GM23338 (cell line): ENCODE measurements around the gene TNFRSF12A. TPM values are rescaled to one million over a fixed set of nuclear protein-coding genes. Genes with fewer than 3 reads are reported as not detected.
A peak's percentile ranks its signal among the peaks of the same experiment; 100 is the strongest.

Experiments used
- ATAC-seq: fragments of 200-7000 bp; cut with Tn5 transposase; 3 replicates; pipeline ENCODE4 v1.9.1; 2020
- DNase-seq: peaks from one replicate; pipeline ENCODE4 v3.0.0-alpha.2; 2015; ENCODE audit warnings: low spot score
- H2AFZ ChIP-seq: fragments of 200-600 bp; sonication (generic); 2 replicates; pipeline ENCODE4 v1.8.0; 2016; ENCODE audit warnings: antibody characterized with exemption, mild to moderate bottlenecking, moderate library complexity
- H3F3A ChIP-seq: fragments of 200-600 bp; sonication (generic); replicated peaks from 2 replicates; pipeline ENCODE4 v1.8.0; 2017; ENCODE audit warnings: antibody characterized with exemption, mixed run types, low read depth
- H3K27ac ChIP-seq: fragments of 200-600 bp; sonication (generic); 2 replicates; pipeline ENCODE4 v1.6.1; 2016; ENCODE audit warnings: low read depth
- H3K27me3 ChIP-seq: fragments of 200-600 bp; sonication (generic); 2 replicates; pipeline ENCODE4 v1.8.0; 2016; ENCODE audit warnings: mild to moderate bottlenecking, mixed run types, moderate library complexity; ENCODE audit not compliant: insufficient read depth
- H3K36me3 ChIP-seq: fragments of 200-600 bp; sonication (generic); 2 replicates; pipeline ENCODE4 v1.8.0; 2016; ENCODE audit warnings: mild to moderate bottlenecking; ENCODE audit not compliant: insufficient read depth
- H3K4me1 ChIP-seq: fragments of 200-600 bp; sonication (generic); 2 replicates; pipeline ENCODE4 v1.8.0; 2016; ENCODE audit warnings: mild to moderate bottlenecking, moderate library complexity; ENCODE audit not compliant: insufficient read depth
- H3K4me2 ChIP-seq: fragments of 200-600 bp; sonication (generic); 2 replicates; pipeline ENCODE4 v1.7.1; 2017; ENCODE audit warnings: mixed run types
- H3K4me3 ChIP-seq: fragments of 200-600 bp; sonication (generic); 2 replicates; pipeline ENCODE4 v1.6.1; 2016; ENCODE audit warnings: mixed run types
- H3K79me2 ChIP-seq: fragments of 200-600 bp; sonication (generic); replicated peaks from 2 replicates; pipeline ENCODE4 v1.8.0; 2017; ENCODE audit warnings: mild to moderate bottlenecking; ENCODE audit not compliant: insufficient read depth
- H3K9me2 ChIP-seq: fragments of 200-600 bp; sonication (generic); 2 replicates; pipeline ENCODE4 v1.8.0; 2017; ENCODE audit not compliant: insufficient read depth
- H4K20me1 ChIP-seq: fragments of 200-600 bp; sonication (generic); replicated peaks from 2 replicates; pipeline ENCODE4 v1.8.0; 2017; ENCODE audit warnings: mild to moderate bottlenecking; ENCODE audit not compliant: insufficient read depth
- H3K27ac Mint-ChIP-seq: 2 replicates; pipeline ENCODE4 v1.8.0; 2020; ENCODE audit warnings: inconsistent platforms, mild to moderate bottlenecking, moderate library complexity, mixed read lengths
- H3K27me3 Mint-ChIP-seq: 3 replicates; pipeline ENCODE4 v1.8.0; 2022; ENCODE audit warnings: low read depth, mild to moderate bottlenecking, moderate library complexity, mixed read lengths, inconsistent platforms; ENCODE audit not compliant: insufficient read depth, poor library complexity
- H3K36me3 Mint-ChIP-seq: 3 replicates; pipeline ENCODE4 v1.8.0; 2021; ENCODE audit warnings: low read depth, mild to moderate bottlenecking, inconsistent platforms, moderate library complexity, mixed read lengths
- H3K4me1 Mint-ChIP-seq: 3 replicates; pipeline ENCODE4 v1.8.0; 2020; ENCODE audit warnings: mild to moderate bottlenecking, inconsistent platforms, mixed read lengths
- H3K4me3 Mint-ChIP-seq: 3 replicates; pipeline ENCODE4 v1.8.0; 2021; ENCODE audit warnings: moderate library complexity, mild to moderate bottlenecking, inconsistent platforms, mixed read lengths
- H3K9me3 Mint-ChIP-seq: 3 replicates; pipeline ENCODE4 v1.8.0; 2020; ENCODE audit warnings: moderate library complexity, mild to moderate bottlenecking, inconsistent platforms, mixed read lengths
- CREB1 ChIP-seq: fragments of 250-450 bp; sonication (Bioruptor Pico); IDR thresholded peaks from 2 replicates; pipeline ENCODE4 v1.5.0; 2020; ENCODE audit warnings: low read depth, mild to moderate bottlenecking, moderate library complexity
- EZH2 ChIP-seq: fragments of 200-600 bp; sonication (generic); IDR thresholded peaks from one replicate; pipeline ENCODE4 v1.8.0; 2017; ENCODE audit warnings: antibody characterized with exemption, mild to moderate bottlenecking, low read depth; ENCODE audit not compliant: unreplicated experiment
- EZH2phosphoT487 ChIP-seq: fragments of 200-600 bp; sonication (generic); IDR thresholded peaks from one replicate; pipeline ENCODE4 v1.8.1; 2018; ENCODE audit warnings: antibody characterized with exemption; ENCODE audit not compliant: unreplicated experiment
- JUNB ChIP-seq: IDR thresholded peaks from one replicate; pipeline ENCODE4 v1.6.1; 2016; ENCODE audit warnings: antibody characterized with exemption; ENCODE audit not compliant: unreplicated experiment
- NANOG ChIP-seq: IDR thresholded peaks from 2 replicates; pipeline ENCODE4 v1.6.1; 2016; ENCODE audit warnings: antibody characterized with exemption, borderline replicate concordance
- POLR2AphosphoS5 ChIP-seq: IDR thresholded peaks from 2 replicates; pipeline ENCODE4 v1.6.1; 2016; ENCODE audit warnings: antibody characterized with exemption, low read depth
- STAT1 ChIP-seq: IDR thresholded peaks from one replicate; pipeline ENCODE4 v1.6.1; 2016; ENCODE audit warnings: antibody characterized with exemption; ENCODE audit not compliant: unreplicated experiment
- ZNF114 ChIP-seq: fragments of 250-450 bp; sonication (Bioruptor Pico); IDR thresholded peaks from 2 replicates; pipeline ENCODE4 v1.5.0; 2020; ENCODE audit warnings: mild to moderate bottlenecking, moderate library complexity
- ZNF331 ChIP-seq: fragments of 250-450 bp; sonication (Bioruptor Pico); IDR thresholded peaks from 2 replicates; pipeline ENCODE4 v1.5.0; 2020; ENCODE audit warnings: low read depth, mild to moderate bottlenecking, moderate library complexity
- polyA plus RNA-seq: library from polyadenylated mRNA; unstranded; fragments of >200 nt; fragmentation: Nextera tagmentation; extraction: Ambion mirVana; gene quantifications from 2 replicates; pipeline ENCODE4 v1.2.1, GENCODE V29; 2016
- total RNA-seq: library from RNA; depleted of rRNA; stranded (reverse); fragments of >200 nt; shearing (Covaris generic); gene quantifications from 2 replicates; pipeline ENCODE4 v1.2.3, GENCODE V29; 2014
- TF ChIP-seq, protein P1 (sequence below): IDR thresholded peaks from one replicate; pipeline ENCODE4 v1.6.1; 2018; ENCODE audit warnings: antibody characterized with exemption; ENCODE audit not compliant: unreplicated experiment
- TF ChIP-seq, protein P2 (sequence below), 2 experiments: fragments of 200-600 bp in 1 of 2; sonication (generic) in 1 of 2; conservative IDR thresholded peaks; 2 replicates each; pipeline versions ENCODE4 v1.5.1 to v1.6.1; 2016 to 2017; ENCODE audit warnings: antibody characterized with exemption in 2 of 2, low read depth in 2 of 2, mild to moderate bottlenecking in 2 of 2, moderate library complexity in 1 of 2
- TF ChIP-seq, protein P3 (sequence below): fragments of 250-450 bp; sonication (Bioruptor Pico); IDR thresholded peaks from 2 replicates; pipeline ENCODE4 v1.5.0; 2020; ENCODE audit warnings: mild to moderate bottlenecking, moderate library complexity
- TF ChIP-seq, protein P4 (sequence below): IDR thresholded peaks from 2 replicates; pipeline ENCODE4 v1.6.1; 2016; ENCODE audit warnings: antibody characterized with exemption

Gene TNFRSF12A
- total and polyA plus RNA-seq, 2 experiments from 2014 or later, result 78.0 to 152 TPM

DNA sequence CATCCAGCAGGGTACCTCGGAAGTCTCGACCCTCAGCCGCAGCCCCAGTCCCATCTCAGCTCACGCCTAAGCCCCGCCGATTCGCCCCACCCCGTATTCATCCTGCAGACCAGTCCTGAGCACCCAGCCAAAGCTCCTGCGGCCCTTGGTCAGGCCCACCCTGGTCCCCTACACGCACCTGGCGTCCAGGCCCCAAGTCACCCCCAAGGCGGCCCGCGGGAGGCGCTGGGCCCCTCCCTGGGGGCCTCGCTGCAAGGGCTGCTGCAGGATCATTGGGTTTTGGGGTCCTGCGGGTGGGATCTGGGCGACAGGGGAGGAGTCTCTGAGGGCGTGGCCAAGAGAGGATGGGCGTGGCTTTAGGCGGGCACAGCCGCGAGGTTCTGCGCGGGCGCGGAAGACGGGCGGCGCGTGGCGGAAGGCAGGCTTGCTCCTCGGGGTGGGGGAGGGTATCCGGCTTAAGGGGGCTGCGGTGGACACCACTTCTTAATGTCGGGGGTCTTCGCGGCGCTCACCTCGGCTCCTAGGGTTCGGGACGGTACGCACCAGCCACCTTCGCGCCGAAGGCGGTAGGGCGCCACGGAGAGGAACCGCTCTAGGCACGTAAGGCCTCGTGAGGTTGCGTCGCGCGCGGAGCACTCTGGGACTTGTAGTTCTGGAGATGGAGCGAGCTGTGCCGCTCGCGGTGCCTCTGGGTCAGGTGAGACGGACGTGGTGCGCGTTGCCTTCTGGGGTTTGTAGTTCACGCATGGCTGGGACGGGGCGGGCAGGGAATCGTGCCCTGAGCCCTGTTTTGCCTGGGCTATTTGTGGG lies 3.7 kb downstream of the TNFRSF12A start, which contains the start of the genes HCFC1R1 and THOC6:
Gene HCFC1R1, minus strand, starts transcription at position 274 of the 810 bp plus-strand sequence. Its CDS starts 1 bp downstream, at position 273.
Gene THOC6, plus strand, starts transcription at position 367 of the 810 bp plus-strand sequence. Its CDS starts 292 bp downstream, at position 659.
- Histone ChIP-seq H3K4me3 (peak within 1 kb of the TSS; percentile 85), H3K4me1 (peaks cover 37% of the 10 kb centered on the region), H3K79me2 (peaks cover 17% of the 10 kb centered on the region; the same call in 1 of the 2 replicates), H4K20me1 (peaks cover 20% of the 10 kb centered on the region), H2AFZ (no peak within 1 kb of the TSS), H3K9me2 (no peaks in the 10 kb centered on the region), H3F3A (peaks cover 59% of the 10 kb centered on the region), H3K27me3 (peaks cover 2% of the 10 kb centered on the region; the same call in 1 of the 2 replicates), H3K36me3 (no peaks in the 10 kb centered on the region), H3K4me2 (peak within 1 kb of the TSS; percentile 97), H3K27ac (peak within 1 kb of the TSS; percentile 99)
- H3K27me3 Mint-ChIP-seq, result peaks cover 43% of the 10 kb centered on the region
- H3K4me3 Mint-ChIP-seq, result peak within 1 kb of the TSS; percentile 96
- ATAC-seq (peak; percentile 41), DNase-seq (peak; percentile 100)
- H3K4me1 Mint-ChIP-seq, result peaks cover 31% of the 10 kb centered on the region
- H3K36me3 Mint-ChIP-seq, result peaks cover 45% of the 10 kb centered on the region
- peak within 1 kb of the TSS; percentile 98 for H3K27ac Mint-ChIP-seq
- TF ChIP-seq, protein P1, sequence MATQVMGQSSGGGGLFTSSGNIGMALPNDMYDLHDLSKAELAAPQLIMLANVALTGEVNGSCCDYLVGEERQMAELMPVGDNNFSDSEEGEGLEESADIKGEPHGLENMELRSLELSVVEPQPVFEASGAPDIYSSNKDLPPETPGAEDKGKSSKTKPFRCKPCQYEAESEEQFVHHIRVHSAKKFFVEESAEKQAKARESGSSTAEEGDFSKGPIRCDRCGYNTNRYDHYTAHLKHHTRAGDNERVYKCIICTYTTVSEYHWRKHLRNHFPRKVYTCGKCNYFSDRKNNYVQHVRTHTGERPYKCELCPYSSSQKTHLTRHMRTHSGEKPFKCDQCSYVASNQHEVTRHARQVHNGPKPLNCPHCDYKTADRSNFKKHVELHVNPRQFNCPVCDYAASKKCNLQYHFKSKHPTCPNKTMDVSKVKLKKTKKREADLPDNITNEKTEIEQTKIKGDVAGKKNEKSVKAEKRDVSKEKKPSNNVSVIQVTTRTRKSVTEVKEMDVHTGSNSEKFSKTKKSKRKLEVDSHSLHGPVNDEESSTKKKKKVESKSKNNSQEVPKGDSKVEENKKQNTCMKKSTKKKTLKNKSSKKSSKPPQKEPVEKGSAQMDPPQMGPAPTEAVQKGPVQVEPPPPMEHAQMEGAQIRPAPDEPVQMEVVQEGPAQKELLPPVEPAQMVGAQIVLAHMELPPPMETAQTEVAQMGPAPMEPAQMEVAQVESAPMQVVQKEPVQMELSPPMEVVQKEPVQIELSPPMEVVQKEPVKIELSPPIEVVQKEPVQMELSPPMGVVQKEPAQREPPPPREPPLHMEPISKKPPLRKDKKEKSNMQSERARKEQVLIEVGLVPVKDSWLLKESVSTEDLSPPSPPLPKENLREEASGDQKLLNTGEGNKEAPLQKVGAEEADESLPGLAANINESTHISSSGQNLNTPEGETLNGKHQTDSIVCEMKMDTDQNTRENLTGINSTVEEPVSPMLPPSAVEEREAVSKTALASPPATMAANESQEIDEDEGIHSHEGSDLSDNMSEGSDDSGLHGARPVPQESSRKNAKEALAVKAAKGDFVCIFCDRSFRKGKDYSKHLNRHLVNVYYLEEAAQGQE, result no peak
- TF ChIP-seq POLR2AphosphoS5 (peak; percentile 86), ZNF331 (CRISPR knock-in tag) (no peak), EZH2phosphoT487 (no peak), NANOG (no peak), ZNF114 (CRISPR knock-in tag) (no peak), EZH2 (no peak), STAT1 (no peak), JUNB (no peak), CREB1 (peak; percentile 88)
- TF ChIP-seq, protein P2, sequence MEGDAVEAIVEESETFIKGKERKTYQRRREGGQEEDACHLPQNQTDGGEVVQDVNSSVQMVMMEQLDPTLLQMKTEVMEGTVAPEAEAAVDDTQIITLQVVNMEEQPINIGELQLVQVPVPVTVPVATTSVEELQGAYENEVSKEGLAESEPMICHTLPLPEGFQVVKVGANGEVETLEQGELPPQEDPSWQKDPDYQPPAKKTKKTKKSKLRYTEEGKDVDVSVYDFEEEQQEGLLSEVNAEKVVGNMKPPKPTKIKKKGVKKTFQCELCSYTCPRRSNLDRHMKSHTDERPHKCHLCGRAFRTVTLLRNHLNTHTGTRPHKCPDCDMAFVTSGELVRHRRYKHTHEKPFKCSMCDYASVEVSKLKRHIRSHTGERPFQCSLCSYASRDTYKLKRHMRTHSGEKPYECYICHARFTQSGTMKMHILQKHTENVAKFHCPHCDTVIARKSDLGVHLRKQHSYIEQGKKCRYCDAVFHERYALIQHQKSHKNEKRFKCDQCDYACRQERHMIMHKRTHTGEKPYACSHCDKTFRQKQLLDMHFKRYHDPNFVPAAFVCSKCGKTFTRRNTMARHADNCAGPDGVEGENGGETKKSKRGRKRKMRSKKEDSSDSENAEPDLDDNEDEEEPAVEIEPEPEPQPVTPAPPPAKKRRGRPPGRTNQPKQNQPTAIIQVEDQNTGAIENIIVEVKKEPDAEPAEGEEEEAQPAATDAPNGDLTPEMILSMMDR (conservative IDR thresholded peaks at IDR 0.05; ENCODE audit: low read depth in 2 of 2), result no peak
- TF ChIP-seq, protein P3, sequence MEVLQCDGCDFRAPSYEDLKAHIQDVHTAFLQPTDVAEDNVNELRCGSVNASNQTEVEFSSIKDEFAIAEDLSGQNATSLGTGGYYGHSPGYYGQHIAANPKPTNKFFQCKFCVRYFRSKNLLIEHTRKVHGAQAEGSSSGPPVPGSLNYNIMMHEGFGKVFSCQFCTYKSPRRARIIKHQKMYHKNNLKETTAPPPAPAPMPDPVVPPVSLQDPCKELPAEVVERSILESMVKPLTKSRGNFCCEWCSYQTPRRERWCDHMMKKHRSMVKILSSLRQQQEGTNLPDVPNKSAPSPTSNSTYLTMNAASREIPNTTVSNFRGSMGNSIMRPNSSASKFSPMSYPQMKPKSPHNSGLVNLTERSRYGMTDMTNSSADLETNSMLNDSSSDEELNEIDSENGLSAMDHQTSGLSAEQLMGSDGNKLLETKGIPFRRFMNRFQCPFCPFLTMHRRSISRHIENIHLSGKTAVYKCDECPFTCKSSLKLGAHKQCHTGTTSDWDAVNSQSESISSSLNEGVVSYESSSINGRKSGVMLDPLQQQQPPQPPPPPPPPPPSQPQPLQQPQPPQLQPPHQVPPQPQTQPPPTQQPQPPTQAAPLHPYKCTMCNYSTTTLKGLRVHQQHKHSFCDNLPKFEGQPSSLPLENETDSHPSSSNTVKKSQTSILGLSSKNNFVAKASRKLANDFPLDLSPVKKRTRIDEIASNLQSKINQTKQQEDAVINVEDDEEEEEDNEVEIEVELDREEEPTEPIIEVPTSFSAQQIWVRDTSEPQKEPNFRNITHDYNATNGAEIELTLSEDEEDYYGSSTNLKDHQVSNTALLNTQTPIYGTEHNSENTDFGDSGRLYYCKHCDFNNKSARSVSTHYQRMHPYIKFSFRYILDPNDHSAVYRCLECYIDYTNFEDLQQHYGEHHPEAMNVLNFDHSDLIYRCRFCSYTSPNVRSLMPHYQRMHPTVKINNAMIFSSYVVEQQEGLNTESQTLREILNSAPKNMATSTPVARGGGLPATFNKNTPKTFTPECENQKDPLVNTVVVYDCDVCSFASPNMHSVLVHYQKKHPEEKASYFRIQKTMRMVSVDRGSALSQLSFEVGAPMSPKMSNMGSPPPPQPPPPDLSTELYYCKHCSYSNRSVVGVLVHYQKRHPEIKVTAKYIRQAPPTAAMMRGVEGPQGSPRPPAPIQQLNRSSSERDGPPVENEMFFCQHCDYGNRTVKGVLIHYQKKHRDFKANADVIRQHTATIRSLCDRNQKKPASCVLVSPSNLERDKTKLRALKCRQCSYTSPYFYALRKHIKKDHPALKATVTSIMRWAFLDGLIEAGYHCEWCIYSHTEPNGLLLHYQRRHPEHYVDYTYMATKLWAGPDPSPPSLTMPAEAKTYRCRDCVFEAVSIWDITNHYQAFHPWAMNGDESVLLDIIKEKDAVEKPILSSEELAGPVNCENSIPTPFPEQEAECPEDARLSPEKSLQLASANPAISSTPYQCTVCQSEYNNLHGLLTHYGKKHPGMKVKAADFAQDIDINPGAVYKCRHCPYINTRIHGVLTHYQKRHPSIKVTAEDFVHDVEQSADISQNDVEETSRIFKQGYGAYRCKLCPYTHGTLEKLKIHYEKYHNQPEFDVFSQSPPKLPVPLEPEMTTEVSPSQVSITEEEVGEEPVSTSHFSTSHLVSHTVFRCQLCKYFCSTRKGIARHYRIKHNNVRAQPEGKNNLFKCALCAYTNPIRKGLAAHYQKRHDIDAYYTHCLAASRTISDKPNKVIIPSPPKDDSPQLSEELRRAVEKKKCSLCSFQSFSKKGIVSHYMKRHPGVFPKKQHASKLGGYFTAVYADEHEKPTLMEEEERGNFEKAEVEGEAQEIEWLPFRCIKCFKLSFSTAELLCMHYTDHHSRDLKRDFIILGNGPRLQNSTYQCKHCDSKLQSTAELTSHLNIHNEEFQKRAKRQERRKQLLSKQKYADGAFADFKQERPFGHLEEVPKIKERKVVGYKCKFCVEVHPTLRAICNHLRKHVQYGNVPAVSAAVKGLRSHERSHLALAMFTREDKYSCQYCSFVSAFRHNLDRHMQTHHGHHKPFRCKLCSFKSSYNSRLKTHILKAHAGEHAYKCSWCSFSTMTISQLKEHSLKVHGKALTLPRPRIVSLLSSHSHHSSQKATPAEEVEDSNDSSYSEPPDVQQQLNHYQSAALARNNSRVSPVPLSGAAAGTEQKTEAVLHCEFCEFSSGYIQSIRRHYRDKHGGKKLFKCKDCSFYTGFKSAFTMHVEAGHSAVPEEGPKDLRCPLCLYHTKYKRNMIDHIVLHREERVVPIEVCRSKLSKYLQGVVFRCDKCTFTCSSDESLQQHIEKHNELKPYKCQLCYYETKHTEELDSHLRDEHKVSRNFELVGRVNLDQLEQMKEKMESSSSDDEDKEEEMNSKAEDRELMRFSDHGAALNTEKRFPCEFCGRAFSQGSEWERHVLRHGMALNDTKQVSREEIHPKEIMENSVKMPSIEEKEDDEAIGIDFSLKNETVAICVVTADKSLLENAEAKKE (CRISPR knock-in tag), result no peak
- TF ChIP-seq, protein P4, sequence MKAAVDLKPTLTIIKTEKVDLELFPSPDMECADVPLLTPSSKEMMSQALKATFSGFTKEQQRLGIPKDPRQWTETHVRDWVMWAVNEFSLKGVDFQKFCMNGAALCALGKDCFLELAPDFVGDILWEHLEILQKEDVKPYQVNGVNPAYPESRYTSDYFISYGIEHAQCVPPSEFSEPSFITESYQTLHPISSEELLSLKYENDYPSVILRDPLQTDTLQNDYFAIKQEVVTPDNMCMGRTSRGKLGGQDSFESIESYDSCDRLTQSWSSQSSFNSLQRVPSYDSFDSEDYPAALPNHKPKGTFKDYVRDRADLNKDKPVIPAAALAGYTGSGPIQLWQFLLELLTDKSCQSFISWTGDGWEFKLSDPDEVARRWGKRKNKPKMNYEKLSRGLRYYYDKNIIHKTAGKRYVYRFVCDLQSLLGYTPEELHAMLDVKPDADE, result peak; percentile 99
- no peaks in the 10 kb centered on the region; the same call in 1 of the 3 replicates for H3K9me3 Mint-ChIP-seq
